Chondrocyte (in vitro differentiated cells): ENCODE data around the gene RAB26. TPM values are rescaled to one million over a fixed set of nuclear protein-coding genes. Genes with fewer than 3 reads are reported as not detected.

ENCODE experiments used
- DNase-seq: peaks from one replicate; pipeline ENCODE4 v3.0.0; 2021; ENCODE audit warnings: mixed read lengths, low spot score
- H3K27ac Mint-ChIP-seq: one replicate; pipeline ENCODE4 v1.8.0; 2021; ENCODE audit warnings: mild to moderate bottlenecking, moderate library complexity, mixed read lengths; ENCODE audit not compliant: unreplicated experiment
- H3K27me3 Mint-ChIP-seq: 2 replicates; pipeline ENCODE4 v1.8.0; 2021; ENCODE audit warnings: low read depth, mixed read lengths
- H3K36me3 Mint-ChIP-seq: 2 replicates; pipeline ENCODE4 v1.8.0; 2021; ENCODE audit warnings: low read depth, mixed read lengths
- H3K4me1 Mint-ChIP-seq: 2 replicates; pipeline ENCODE4 v1.8.0; 2021; ENCODE audit warnings: low read depth, mild to moderate bottlenecking, mixed read lengths
- H3K4me3 Mint-ChIP-seq: one replicate; pipeline ENCODE4 v1.8.0; 2021; ENCODE audit warnings: mild to moderate bottlenecking, moderate library complexity, mixed read lengths; ENCODE audit not compliant: unreplicated experiment
- H3K9me3 Mint-ChIP-seq: 2 replicates; pipeline ENCODE4 v1.8.0; 2021; ENCODE audit warnings: low read depth, mixed read lengths
- total RNA-seq: library from RNA; stranded (reverse); gene quantifications from 3 replicates; pipeline ENCODE4 v1.2.1, GENCODE V29; 2021
- TF ChIP-seq, protein P1 (sequence below): fragments of 200-600 bp; sonication (generic); IDR thresholded peaks from 2 replicates; pipeline ENCODE4 v1.5.0; 2021; ENCODE audit warnings: antibody characterized with exemption, mild to moderate bottlenecking, moderate library complexity

RAB26 gene
- total RNA-seq, 1 donor from 2014 or later = 0.80 TPM

GRCh38 chr16:2143878-2144485 lies 4.4 kb upstream of the RAB26 start:
- no peak for DNase-seq
- no peak overlapping the region for H3K4me3 Mint-ChIP-seq

DNA sequence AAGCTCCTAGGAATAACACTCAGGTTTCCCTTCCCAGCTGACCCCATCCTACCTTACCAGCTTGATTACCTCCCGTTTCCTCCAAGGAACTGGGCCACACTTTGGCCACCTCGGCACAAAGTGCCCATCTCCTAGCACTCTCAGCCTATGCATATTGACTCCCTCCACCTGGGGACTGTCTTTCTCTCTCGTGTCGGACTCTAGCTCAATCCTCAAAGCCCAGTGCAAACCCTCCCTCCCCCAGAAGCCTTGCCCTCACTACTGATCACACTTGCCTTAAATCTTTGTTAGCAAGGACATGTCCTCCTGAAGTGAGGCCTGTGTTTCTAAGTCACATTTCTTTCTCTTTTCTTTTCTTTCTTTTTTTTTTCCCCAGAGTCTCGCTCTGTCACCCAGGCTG lies 2.6 kb upstream of the RAB26 start:
- TF ChIP-seq, protein P1, sequence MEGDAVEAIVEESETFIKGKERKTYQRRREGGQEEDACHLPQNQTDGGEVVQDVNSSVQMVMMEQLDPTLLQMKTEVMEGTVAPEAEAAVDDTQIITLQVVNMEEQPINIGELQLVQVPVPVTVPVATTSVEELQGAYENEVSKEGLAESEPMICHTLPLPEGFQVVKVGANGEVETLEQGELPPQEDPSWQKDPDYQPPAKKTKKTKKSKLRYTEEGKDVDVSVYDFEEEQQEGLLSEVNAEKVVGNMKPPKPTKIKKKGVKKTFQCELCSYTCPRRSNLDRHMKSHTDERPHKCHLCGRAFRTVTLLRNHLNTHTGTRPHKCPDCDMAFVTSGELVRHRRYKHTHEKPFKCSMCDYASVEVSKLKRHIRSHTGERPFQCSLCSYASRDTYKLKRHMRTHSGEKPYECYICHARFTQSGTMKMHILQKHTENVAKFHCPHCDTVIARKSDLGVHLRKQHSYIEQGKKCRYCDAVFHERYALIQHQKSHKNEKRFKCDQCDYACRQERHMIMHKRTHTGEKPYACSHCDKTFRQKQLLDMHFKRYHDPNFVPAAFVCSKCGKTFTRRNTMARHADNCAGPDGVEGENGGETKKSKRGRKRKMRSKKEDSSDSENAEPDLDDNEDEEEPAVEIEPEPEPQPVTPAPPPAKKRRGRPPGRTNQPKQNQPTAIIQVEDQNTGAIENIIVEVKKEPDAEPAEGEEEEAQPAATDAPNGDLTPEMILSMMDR = no peak
- Mint-ChIP-seq H3K36me3 (no peaks in the 10 kb centered on the region), H3K9me3 (no peaks in the 10 kb centered on the region), H3K27me3 (no peaks in the 10 kb centered on the region), H3K4me1 (peaks cover 20% of the 10 kb centered on the region), H3K27ac (no peak overlapping the region), H3K4me3 (no peak overlapping the region)
- DNase-seq = no peak

More at GRCh38 chr16:2143878-2144485, 4.4 kb upstream of the RAB26 start:
- no peak overlapping the region for H3K27ac Mint-ChIP-seq
- H3K36me3 Mint-ChIP-seq = no peaks in the 10 kb centered on the region
- H3K9me3 Mint-ChIP-seq = no peaks in the 10 kb centered on the region
- H3K4me1 Mint-ChIP-seq = peaks cover 6% of the 10 kb centered on the region
- TF ChIP-seq, protein P1 = no peak
- no peaks in the 10 kb centered on the region for H3K27me3 Mint-ChIP-seq

DNA sequence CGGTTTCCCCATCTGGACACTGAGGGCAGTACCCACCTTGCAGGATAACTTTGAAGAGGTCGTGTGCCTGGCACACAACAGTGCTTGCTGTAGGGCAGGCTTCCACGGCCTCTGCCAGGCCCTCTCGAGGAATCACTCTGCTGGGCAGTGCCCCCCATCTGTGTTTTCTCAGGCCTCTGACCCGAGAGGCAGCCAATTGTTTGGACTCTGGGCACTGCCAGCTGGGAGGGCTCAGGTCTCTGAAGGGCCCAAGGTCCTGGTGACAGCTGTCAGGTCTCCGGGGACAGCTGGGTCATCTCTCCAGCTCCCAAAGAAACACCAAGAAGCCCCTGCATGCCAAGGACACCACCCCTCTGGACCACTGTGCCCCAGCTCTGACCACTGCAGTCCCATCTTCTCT lies 1.0 kb upstream of the RAB26 start:
- Mint-ChIP-seq H3K27me3 (no peaks in the 10 kb centered on the region), H3K9me3 (no peaks in the 10 kb centered on the region), H3K4me3 (no peak overlapping the region), H3K36me3 (no peaks in the 10 kb centered on the region), H3K27ac (no peak overlapping the region), H3K4me1 (peaks cover 35% of the 10 kb centered on the region)
- TF ChIP-seq, protein P1 = no peak
- no peak for DNase-seq

- DNase-seq = no peak
- no peaks in the 10 kb centered on the region for H3K27me3 Mint-ChIP-seq
- TF ChIP-seq, protein P1 = peak; percentile 32
- peaks cover 3% of the 10 kb centered on the region for H3K36me3 Mint-ChIP-seq
- no peaks in the 10 kb centered on the region for H3K9me3 Mint-ChIP-seq
- H3K4me3 Mint-ChIP-seq = peak overlapping the region; percentile 44
- no peak overlapping the region for H3K27ac Mint-ChIP-seq
- peaks cover 51% of the 10 kb centered on the region for H3K4me1 Mint-ChIP-seq
These were observed 547 bp downstream of the RAB26 start for GRCh38 chr16:2148714-2149629.

DNA sequence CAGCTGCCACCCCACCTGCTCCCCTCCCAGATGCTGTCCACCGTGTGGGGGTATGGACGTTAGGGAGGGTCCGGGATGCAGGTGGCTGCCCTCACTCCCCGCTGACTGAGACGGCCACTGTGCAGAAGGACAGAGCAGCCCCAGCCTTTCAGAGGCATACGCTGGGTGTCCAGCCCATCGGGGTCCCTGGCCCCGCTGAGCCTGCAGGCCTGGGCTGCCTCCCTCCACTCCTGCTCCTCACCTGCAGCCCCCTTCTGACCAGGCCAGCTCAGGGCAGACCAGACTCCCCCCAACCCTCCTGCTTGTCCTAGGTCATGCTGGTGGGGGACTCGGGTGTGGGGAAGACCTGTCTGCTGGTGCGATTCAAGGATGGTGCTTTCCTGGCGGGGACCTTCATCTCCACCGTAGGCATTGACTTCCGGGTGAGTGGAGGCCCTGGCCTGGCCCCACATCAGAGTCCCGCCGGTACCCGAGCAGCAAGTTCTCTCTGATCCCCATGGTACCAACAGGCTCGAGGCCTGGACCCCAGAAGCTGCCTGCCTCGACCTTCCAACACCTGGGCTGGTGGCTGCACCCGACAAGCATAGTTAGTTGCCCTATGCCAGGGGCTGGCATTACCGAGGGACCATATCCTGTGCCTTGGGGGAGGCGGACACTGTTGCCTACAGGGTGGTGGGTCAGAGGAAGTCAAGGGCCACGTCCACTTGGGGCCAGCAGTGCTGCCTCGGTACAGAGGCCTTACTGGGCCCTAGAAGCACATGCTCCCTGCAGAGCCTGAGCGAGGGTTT lies 1.4 kb downstream of the RAB26 start:
- Mint-ChIP-seq H3K9me3 (no peaks in the 10 kb centered on the region), H3K4me1 (peaks cover 59% of the 10 kb centered on the region), H3K4me3 (peak overlapping the region; percentile 28), H3K27me3 (no peaks in the 10 kb centered on the region), H3K27ac (no peak overlapping the region), H3K36me3 (peaks cover 3% of the 10 kb centered on the region)
- DNase-seq = no peak
- TF ChIP-seq, protein P1 = no peak
